ENCODE results near the gene KCNJ11.

Gene KCNJ11

DNA sequence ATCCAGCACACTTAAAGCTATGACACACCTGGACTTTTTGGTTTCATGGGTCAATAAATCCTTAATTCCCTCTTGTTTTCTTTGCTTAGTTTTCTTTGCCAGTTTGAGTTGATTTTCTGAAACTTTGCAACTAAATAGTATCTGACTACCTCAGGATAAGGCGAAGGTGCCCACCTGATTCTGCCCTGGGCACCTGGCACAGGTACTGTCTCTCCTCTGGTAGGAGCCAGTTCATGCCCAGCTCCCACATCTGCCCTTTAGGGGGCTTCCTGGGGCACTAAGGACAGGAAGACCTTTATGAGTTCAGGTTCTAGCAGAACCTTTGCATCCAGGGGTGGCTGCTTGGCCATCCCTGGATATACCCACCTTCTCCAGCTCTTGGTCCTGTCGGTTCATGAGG is 19.6 kb upstream of the KCNJ11 start:
- FAIRE-seq = no peak

- FAIRE-seq = no peak
Measured at GRCh38 chr11:17407575-17407974, 19.1 kb upstream of the KCNJ11 start.

- FAIRE-seq = no peak
Measured at GRCh38 chr11:17406818-17407149, 18.3 kb upstream of the KCNJ11 start.

DNA sequence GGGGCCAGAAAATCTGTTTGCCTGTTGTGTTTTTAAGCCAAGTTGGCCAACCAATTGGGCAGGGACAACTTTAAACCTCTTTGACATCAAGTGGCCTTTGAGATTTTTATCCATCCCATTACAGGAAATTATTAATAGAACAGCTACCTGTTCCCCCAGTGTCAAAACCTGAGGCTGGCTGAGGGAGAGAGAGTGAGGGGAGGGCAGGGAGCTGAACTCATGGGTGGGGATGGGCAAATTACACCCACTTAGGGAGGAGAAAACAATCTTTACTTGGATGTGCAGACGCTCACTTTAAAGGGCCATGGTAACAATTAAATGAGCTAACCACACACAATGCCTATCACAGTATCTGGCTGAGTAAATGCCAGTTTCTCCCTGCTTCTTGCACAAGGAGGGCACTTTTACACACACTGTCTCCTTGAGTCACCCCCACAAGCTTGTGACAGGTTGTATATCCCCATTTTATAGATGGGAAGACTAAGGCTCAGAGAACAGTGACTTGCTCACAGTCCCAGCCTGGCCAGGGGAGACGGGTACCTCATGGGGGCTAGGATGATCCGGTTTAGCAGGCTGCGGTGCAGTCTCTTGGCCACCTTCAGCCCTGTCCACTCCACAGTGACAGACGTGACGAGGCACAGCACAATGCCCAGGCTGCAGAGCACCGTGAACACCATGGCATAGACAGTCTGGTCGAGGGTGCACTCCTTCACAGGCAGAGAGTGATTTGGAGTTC is 17.8 kb upstream of the KCNJ11 start:
- FAIRE-seq = no peak

- no peak for FAIRE-seq
Measured at GRCh38 chr11:17405232-17406005, 17.0 kb upstream of the KCNJ11 start.

GRCh38 chr11:17403980-17404759 is 15.7 kb upstream of the KCNJ11 start:
- no peak for FAIRE-seq

GRCh38 chr11:17402486-17402885 is 14.0 kb upstream of the KCNJ11 start:
- no peak for FAIRE-seq

DNA sequence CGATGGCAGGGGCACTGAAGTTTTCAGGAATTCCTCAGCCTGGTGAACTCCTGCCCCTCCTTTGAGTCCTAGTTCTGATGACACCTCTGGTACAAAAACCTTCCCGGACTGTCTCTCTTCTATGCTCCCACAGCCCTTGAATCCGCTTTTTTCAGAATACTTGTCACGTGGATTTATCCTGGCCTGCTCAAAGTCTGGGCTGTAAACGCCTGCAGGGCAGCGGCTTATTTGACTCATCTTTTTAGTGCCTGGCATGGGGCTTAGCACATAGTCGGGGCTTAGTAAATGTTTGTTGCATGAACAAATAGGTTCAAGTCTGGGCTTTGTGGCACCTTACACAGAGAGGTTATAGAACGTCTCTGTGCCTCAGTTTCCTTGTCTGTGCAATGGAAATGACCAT is 13.4 kb upstream of the KCNJ11 start:
- no peak for FAIRE-seq

- FAIRE-seq = no peak
Measured at GRCh38 chr11:17401316-17401715, 12.9 kb upstream of the KCNJ11 start.

DNA sequence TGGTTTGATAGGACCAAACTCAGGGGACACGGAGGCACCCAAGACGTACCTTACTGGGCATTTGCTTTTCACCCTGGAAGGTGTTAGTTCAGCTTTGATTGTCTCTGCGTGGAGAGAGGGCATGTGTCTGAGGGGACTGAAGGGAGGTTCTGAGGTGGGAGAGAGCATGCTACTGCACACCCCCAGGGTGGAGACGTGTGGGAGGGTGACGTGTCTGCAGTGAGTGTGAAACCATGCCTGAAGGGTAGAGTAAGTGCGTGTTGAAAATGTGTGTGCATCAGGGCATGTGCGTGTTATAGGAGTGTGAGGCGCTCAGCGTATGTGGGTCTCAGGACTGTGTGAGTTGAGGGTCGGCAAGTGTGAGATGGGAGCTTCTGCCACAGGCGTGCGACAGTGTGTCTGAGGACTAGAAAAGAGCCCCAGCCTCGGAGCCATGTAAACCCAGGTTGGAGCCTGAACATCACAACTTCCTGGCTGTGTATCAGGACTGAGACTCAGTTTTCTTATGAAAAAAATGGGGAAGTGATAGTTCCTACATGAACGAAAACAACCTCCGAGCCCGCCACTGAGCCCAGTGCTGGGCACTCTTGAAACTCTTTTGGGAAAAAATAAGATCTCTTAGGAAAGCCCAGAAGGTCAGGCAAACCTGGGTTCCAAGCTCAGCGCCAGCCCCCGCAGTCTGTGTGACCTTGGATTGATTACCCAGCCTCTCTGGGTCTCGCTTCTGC is 11.8 kb upstream of the KCNJ11 start:
- FAIRE-seq = no peak

- FAIRE-seq = no peak
Measured at GRCh38 chr11:17399236-17399635, 10.8 kb upstream of the KCNJ11 start.

DNA sequence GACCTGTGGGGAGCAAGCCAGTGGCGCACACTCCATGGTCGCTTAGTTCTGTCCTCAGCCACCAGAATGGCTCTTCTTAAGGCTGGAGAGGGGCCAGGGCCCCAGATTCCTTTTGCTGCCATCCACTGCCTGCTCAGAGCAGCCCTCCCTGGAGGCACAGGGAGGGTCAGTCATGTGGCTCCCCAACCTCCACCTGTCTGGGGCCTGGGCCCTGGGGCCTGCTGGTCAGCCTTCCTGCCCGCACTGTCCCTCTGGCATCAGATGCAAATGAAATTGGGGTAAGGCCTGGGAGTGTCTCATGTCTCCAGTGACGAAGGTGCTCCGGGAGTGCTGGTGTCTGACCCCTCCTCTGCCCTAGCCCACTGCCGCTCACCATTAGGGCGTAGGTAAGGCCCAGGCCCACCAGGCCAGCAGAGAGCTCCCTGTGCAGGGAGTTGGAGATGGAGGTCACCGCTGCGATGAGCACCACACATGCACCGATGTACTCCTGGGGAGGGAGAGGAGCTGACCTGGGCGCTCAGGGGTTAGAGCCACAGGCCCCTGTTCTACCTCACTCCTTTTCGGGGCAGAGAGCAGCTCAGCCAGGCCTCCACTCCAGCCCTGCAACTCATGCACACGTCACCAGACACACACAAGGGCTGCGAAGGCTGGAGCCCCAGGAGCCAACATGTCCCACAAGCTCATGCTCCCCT is 9.0 kb upstream of the KCNJ11 start:
- no peak for FAIRE-seq

DNA sequence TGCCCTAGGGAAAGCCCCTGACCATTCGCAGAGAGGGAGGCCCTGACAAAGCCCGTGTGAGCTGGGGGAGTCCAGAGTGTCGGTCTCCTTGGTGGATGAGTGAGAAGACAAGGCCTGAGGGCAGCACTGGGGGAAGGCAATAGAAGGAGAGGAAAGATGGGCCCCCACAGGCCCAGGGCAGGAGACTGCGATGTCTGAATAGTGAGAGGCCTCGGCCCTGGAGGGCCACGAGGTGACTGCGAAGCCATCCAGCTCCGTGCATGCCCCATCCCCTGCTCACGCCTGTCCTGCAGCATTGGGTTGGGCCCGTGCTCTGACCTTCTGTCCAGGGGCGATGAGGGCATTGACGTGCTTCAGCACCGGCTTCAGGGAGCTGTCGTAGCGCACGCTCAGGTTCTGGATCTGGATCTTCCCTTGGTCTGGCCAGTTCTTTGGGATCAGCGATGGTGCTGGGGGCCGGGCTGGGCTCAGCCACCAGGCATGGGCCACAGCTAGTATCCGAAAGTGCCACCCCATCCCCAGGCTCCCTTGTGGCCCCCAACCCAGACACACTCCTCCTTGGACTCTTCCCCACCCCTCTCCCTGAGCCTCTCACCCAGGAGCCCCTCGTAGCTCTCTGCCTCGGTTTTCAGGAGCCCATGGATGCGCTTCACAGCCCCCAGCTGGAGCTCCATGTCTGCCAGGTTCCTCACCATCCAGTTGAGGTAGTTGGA is 8.3 kb upstream of the KCNJ11 start:
- FAIRE-seq = no peak

DNA sequence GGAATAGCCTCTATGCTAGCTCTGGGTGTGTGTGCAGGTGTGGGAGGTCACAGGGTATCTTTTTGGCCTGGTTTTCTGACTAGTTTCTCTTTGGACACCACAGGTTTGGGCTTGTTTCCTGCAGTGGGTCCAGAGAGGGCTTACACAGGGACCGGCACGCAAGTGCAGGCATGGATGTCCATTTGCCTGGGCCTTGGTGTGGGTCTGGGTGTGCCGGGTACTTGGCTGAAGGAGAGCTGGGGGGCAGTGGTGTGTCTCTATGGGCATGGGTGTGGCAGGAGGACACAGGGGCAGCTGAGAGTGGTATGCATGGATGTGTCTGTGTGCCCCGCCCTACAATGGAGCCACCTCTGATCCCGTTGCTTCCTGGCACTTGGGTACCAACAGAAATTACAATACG is 7.5 kb upstream of the KCNJ11 start:
- no peak for FAIRE-seq

GRCh38 chr11:17395554-17395961 is 7.1 kb upstream of the KCNJ11 start:
- no peak for FAIRE-seq

DNA sequence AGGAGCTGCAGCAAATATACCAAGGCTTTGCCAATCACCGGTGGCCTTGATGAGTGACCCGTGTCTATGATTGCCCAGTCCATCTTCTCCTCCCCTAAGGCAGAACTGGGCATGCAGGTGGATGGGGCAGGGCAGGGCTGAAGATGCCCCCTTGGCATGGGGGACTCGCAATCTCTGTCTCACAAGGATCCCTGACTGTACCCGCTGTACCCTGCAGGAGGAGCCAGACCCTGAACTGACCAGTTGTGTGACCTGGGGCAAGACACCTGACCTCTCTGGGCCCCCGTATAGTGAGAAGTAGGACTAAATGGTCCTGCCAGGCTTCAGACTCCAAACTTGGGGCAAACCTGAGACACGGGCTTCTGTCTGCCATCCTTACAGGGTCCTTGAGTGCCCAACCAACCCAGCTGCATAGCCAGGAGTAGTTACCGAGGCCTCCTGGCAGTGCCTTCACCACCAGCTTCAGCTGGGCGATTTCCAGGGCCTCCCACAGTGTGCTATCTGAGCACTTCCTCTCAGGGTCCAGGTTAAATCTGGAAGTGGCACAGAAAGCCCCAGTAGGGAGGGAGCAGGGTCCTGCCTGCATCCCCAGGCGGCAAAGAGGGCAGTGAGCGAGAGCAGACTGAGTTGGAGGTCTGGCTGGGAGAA is 6.4 kb upstream of the KCNJ11 start:
- FAIRE-seq = no peak

GRCh38 chr11:17393472-17393871 is 5.0 kb upstream of the KCNJ11 start:
- no peak for FAIRE-seq

DNA sequence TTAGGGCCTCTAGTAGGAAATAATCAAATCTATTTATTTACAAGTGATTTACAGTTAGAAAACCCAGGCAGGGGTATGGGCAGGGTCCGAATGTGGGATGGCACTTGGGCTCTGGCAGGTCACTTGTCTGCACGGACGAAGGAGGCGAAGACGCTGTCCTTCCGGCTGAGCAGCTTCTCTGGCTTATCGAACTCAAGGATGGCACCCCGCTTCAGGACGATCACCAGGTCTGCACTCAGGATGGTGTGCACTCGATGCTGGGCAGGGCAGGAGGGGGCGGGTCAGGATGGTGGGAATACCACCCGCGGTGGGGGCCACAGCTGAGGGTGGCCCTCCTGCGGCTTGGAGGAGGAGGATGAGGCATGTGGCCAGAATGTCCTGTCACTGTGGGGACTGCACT is 4.4 kb upstream of the KCNJ11 start:
- no peak for FAIRE-seq

- no peak for FAIRE-seq
Measured at GRCh38 chr11:17391493-17392355, 3.3 kb upstream of the KCNJ11 start.

DNA sequence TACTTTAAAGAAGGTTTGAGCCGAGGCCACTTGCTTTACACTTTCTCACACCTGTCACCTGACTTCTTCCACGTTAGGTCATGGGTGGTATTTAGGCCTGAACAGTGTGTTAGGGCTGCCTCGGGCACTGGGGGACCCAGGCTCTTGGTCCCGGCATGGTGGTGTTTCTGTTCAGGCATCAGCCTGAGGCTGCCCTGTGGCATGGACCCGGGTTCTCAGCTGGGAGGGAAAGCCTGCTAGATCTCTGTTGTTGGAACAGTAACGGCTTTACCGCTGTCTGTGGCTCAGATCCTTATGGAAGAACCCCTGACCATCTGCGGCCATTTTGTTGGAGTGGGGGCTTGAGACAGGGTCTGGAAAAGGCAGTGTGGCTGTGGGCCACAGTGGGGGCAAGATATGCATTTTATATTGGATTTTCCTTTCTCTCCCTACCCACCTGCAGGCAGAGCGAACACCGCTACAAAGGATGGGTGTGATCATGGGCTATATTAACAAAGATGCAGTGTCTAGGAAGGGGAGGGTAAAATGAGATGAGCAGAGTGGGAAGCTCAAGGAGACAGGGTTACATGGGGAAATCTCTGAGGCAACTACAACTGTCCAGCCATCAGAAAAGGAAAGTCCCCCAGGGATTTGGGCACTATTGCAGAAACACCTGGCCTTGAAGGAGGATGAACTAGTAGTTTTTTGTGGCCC is 1.6 kb upstream of the KCNJ11 start:
- no peak for FAIRE-seq
